ENCODE measurements around the gene AGAP2. TPM values are rescaled to one million over a fixed set of nuclear protein-coding genes. Genes with fewer than 3 reads are reported as not detected.
A peak's percentile ranks its signal among the peaks of the same experiment; 100 is the strongest.

Gene AGAP2
- total RNA-seq, 1 experiment from 2014 or later: 0.40 TPM

GRCh38 chr12:57759360-57759980 is 20.9 kb upstream of the AGAP2 start:
- no TSS peak for BruUV-seq (replicated peaks)
- intact Hi-C loops (cut with micrococcal nuclease): no loop called here
- Histone ChIP-seq H2AFZ (ENCODE audit: low read length) (no peak overlapping the region), H3F3A (ENCODE audit: low read length, unreplicated experiment) (no peaks in the 10 kb centered on the region), H3K4me3 (ENCODE audit: low read length) (no peak overlapping the region), H3K4me2 (ENCODE audit: low read length) (no peak overlapping the region), H3K9me3 (ENCODE audit: low read length) (no peaks in the 10 kb centered on the region), H3K36me3 (ENCODE audit: low read depth, low read length) (no peaks in the 10 kb centered on the region), H4K20me1 (ENCODE audit: low read length) (no peaks in the 10 kb centered on the region), H3K27me3 (ENCODE audit: low read length) (no peaks in the 10 kb centered on the region), H3K79me2 (ENCODE audit: low read length) (no peaks in the 10 kb centered on the region; the same call in 1 of the 2 replicates), H3K27ac (ENCODE audit: low read length) (no peak overlapping the region), H3K9me2 (replicated peaks; ENCODE audit: low read length) (no peaks in the 10 kb centered on the region), H3K9ac (ENCODE audit: low read length) (no peak overlapping the region), H3K4me1 (ENCODE audit: insufficient read depth, low read length) (peaks cover 13% of the 10 kb centered on the region)
- peak; percentile 56 for DNase-seq
- ChIA-PET POLR2A (ENCODE audit: unreplicated experiment) (interaction anchor here (0.6 kb wide), 1 partner anchor 129 kb away, joined by 3 read pairs; no protein-coding TSS in a partner anchor), CTCF (no interaction called here)
- TF ChIP-seq EZH2 (IDR thresholded peaks at IDR 0.05; ENCODE audit: low read length, unreplicated experiment): no peak
- TF ChIP-seq, protein P1, sequence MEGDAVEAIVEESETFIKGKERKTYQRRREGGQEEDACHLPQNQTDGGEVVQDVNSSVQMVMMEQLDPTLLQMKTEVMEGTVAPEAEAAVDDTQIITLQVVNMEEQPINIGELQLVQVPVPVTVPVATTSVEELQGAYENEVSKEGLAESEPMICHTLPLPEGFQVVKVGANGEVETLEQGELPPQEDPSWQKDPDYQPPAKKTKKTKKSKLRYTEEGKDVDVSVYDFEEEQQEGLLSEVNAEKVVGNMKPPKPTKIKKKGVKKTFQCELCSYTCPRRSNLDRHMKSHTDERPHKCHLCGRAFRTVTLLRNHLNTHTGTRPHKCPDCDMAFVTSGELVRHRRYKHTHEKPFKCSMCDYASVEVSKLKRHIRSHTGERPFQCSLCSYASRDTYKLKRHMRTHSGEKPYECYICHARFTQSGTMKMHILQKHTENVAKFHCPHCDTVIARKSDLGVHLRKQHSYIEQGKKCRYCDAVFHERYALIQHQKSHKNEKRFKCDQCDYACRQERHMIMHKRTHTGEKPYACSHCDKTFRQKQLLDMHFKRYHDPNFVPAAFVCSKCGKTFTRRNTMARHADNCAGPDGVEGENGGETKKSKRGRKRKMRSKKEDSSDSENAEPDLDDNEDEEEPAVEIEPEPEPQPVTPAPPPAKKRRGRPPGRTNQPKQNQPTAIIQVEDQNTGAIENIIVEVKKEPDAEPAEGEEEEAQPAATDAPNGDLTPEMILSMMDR (conservative IDR thresholded peaks at IDR 0.05; ENCODE audit: low read depth, low read length): peak; percentile 80
- peak; percentile 42 for ATAC-seq

- no peak overlapping the region for H3K4me3 ChIP-seq (ENCODE audit: low read length)
- ChIA-PET POLR2A (ENCODE audit: unreplicated experiment) (interaction anchor here (0.6 kb wide), 1 partner anchor 202 kb away, joined by 4 read pairs; no protein-coding TSS in a partner anchor), CTCF (no interaction called here)
- H3K4me1 ChIP-seq (ENCODE audit: insufficient read depth, low read length): peaks cover 16% of the 10 kb centered on the region
- intact Hi-C loops (cut with micrococcal nuclease): no loop called here
- TF ChIP-seq, protein P1 (conservative IDR thresholded peaks at IDR 0.05; ENCODE audit: low read depth, low read length): no peak
- no peak for TF ChIP-seq EZH2 (IDR thresholded peaks at IDR 0.05; ENCODE audit: low read length, unreplicated experiment)
- no peak for TF ChIP-seq EZH2phosphoT487 (IDR thresholded peaks at IDR 0.05; ENCODE audit: borderline replicate concordance, low read length)
- H3F3A ChIP-seq (ENCODE audit: low read length, unreplicated experiment): no peaks in the 10 kb centered on the region
- no peaks in the 10 kb centered on the region for H3K27me3 ChIP-seq (ENCODE audit: low read length)
- no peaks in the 10 kb centered on the region; the same call in 1 of the 2 replicates for H3K79me2 ChIP-seq (ENCODE audit: low read length)
- DNase-seq (no peak), ATAC-seq (no peak)
- H3K27ac ChIP-seq (ENCODE audit: low read length): no peak overlapping the region
- H3K9ac ChIP-seq (ENCODE audit: low read length): no peak overlapping the region
- H3K36me3 ChIP-seq (ENCODE audit: low read depth, low read length): no peaks in the 10 kb centered on the region
- no peak overlapping the region for H2AFZ ChIP-seq (ENCODE audit: low read length)
- BruUV-seq (replicated peaks): no TSS peak
- H3K9me3 ChIP-seq (ENCODE audit: low read length): no peaks in the 10 kb centered on the region
- H3K4me2 ChIP-seq (ENCODE audit: low read length): no peak overlapping the region
- H4K20me1 ChIP-seq (ENCODE audit: low read length): no peaks in the 10 kb centered on the region
- H3K9me2 ChIP-seq (replicated peaks; ENCODE audit: low read length): no peaks in the 10 kb centered on the region
Observed at GRCh38 chr12:57758552-57759359, 20.2 kb upstream of the AGAP2 start.

- no peaks in the 10 kb centered on the region for H3K27me3 ChIP-seq (ENCODE audit: low read length)
- peaks cover 22% of the 10 kb centered on the region for H3K4me1 ChIP-seq (ENCODE audit: insufficient read depth, low read length)
- no peaks in the 10 kb centered on the region for H4K20me1 ChIP-seq (ENCODE audit: low read length)
- POLR2A ChIA-PET (ENCODE audit: unreplicated experiment): no interaction called here
- intact Hi-C loops (cut with micrococcal nuclease): no loop called here
- DNase-seq (no peak), ATAC-seq (no peak)
- no peaks in the 10 kb centered on the region for H3K36me3 ChIP-seq (ENCODE audit: low read depth, low read length)
- no peaks in the 10 kb centered on the region for H3K9me2 ChIP-seq (replicated peaks; ENCODE audit: low read length)
- TF ChIP-seq EZH2 (IDR thresholded peaks at IDR 0.05; ENCODE audit: low read length, unreplicated experiment) (no peak), EZH2phosphoT487 (IDR thresholded peaks at IDR 0.05; ENCODE audit: borderline replicate concordance, low read length) (no peak)
- TF ChIP-seq, protein P1 (conservative IDR thresholded peaks at IDR 0.05; ENCODE audit: low read depth, low read length): no peak
- no peaks in the 10 kb centered on the region for H3F3A ChIP-seq (ENCODE audit: low read length, unreplicated experiment)
- BruUV-seq (replicated peaks): no TSS peak
- no peak overlapping the region for H3K27ac ChIP-seq (ENCODE audit: low read length)
- H3K79me2 ChIP-seq (ENCODE audit: low read length): peaks cover 2% of the 10 kb centered on the region
- H3K9ac ChIP-seq (ENCODE audit: low read length): no peak overlapping the region
- no peak overlapping the region for H3K4me3 ChIP-seq (ENCODE audit: low read length)
- no peaks in the 10 kb centered on the region for H3K9me3 ChIP-seq (ENCODE audit: low read length)
- CTCF ChIA-PET: no interaction called here
- H3K4me2 ChIP-seq (ENCODE audit: low read length): no peak overlapping the region
- no peak overlapping the region for H2AFZ ChIP-seq (ENCODE audit: low read length)
Observed at GRCh38 chr12:57757771-57758170, 19.2 kb upstream of the AGAP2 start.

All from PC-3 (cell line).